SK-N-MC (cell line): ENCODE data around the gene ITGA7.

Experiments
- DNase-seq: peaks from one replicate; pipeline ENCODE4 v3.0.0-alpha.2; 2011; ENCODE audit warnings: low read depth, low spot score
- H3K27ac ChIP-seq: fragments of 200-600 bp; sonication (generic); 2 replicates; pipeline ENCODE4 v1.5.1; 2016; ENCODE audit warnings: mixed run types
- H3K36me3 ChIP-seq: fragments of 200-600 bp; sonication (generic); 2 replicates; pipeline ENCODE4 v1.6.1; 2017; ENCODE audit warnings: antibody characterized with exemption, low read length, mixed read lengths; ENCODE audit not compliant: insufficient read depth
- H3K4me3 ChIP-seq: fragments of 200-600 bp; sonication (generic); 2 replicates; pipeline ENCODE4 v1.5.1; 2016
- H3K9ac ChIP-seq: fragments of 200-600 bp; sonication (generic); 2 replicates; pipeline ENCODE4 v1.8.0; 2017; ENCODE audit warnings: mixed run types, mixed read lengths; ENCODE audit not compliant: insufficient read length
- H3K9me3 ChIP-seq: fragments of 200-600 bp; sonication (generic); 2 replicates; pipeline ENCODE4 v1.6.1; 2017; ENCODE audit warnings: low read depth, mild to moderate bottlenecking, antibody characterized with exemption, low read length, moderate library complexity, mixed read lengths
- EZH2 ChIP-seq: fragments of 200-600 bp; sonication (generic); IDR thresholded peaks from one replicate; pipeline ENCODE4 v1.6.1; 2017; ENCODE audit warnings: antibody characterized with exemption
- FOXP2 ChIP-seq: optimal IDR thresholded peaks from 2 replicates; pipeline ENCODE3; 2011; ENCODE audit warnings: mild to moderate bottlenecking, moderate library complexity; ENCODE audit not compliant: insufficient read depth; ENCODE audit errors: extremely low read length, control extremely low read depth
- POLR2AphosphoS5 ChIP-seq: IDR thresholded peaks from 2 replicates; pipeline ENCODE4 v1.6.1; 2012; ENCODE audit warnings: mild to moderate bottlenecking, low read depth, low read length, borderline replicate concordance

The ITGA7 gene

GRCh38 chr12:55694651-55695050 is 13.1 kb downstream of the ITGA7 start:
- no peak for DNase-seq
- Histone ChIP-seq H3K4me3 (no peak overlapping the region), H3K27ac (no peak overlapping the region), H3K9ac (no peak overlapping the region), H3K9me3 (no peaks in the 10 kb centered on the region), H3K36me3 (no peaks in the 10 kb centered on the region)
- TF ChIP-seq EZH2 = no peak

- Histone ChIP-seq H3K9ac (no peak overlapping the region), H3K36me3 (no peaks in the 10 kb centered on the region), H3K27ac (no peak overlapping the region), H3K4me3 (no peak overlapping the region), H3K9me3 (no peaks in the 10 kb centered on the region)
- TF ChIP-seq FOXP2 (no peak), POLR2AphosphoS5 (no peak), EZH2 (no peak)
- no peak for DNase-seq
Measured at GRCh38 chr12:55694188-55694515, 13.6 kb downstream of the ITGA7 start.

- H3K9me3 ChIP-seq = no peaks in the 10 kb centered on the region
- TF ChIP-seq FOXP2 (no peak), EZH2 (no peak), POLR2AphosphoS5 (no peak)
- no peak for DNase-seq
- no peak overlapping the region for H3K4me3 ChIP-seq
- no peaks in the 10 kb centered on the region for H3K36me3 ChIP-seq
- no peak overlapping the region for H3K9ac ChIP-seq
- H3K27ac ChIP-seq = no peak overlapping the region
Measured at GRCh38 chr12:55693323-55694187, 14.1 kb downstream of the ITGA7 start.

GRCh38 chr12:55692631-55693322 is 14.9 kb downstream of the ITGA7 start:
- no peak overlapping the region for H3K4me3 ChIP-seq
- no peaks in the 10 kb centered on the region for H3K9me3 ChIP-seq
- no peaks in the 10 kb centered on the region for H3K36me3 ChIP-seq
- TF ChIP-seq EZH2 (no peak), FOXP2 (no peak), POLR2AphosphoS5 (no peak)
- no peak for DNase-seq
- no peak overlapping the region for H3K27ac ChIP-seq
- no peak overlapping the region for H3K9ac ChIP-seq

GRCh38 chr12:55688716-55689655 is 18.7 kb downstream of the ITGA7 start:
- no peak for DNase-seq
- H3K4me3 ChIP-seq = no peak overlapping the region
- no peak overlapping the region for H3K27ac ChIP-seq
- H3K9ac ChIP-seq = no peak overlapping the region
- no peaks in the 10 kb centered on the region for H3K36me3 ChIP-seq
- TF ChIP-seq POLR2AphosphoS5 = no peak
- H3K9me3 ChIP-seq = no peaks in the 10 kb centered on the region

GRCh38 chr12:55687746-55688145 is 20.0 kb downstream of the ITGA7 start:
- Histone ChIP-seq H3K9ac (no peak overlapping the region), H3K4me3 (no peak overlapping the region), H3K27ac (no peak overlapping the region), H3K9me3 (no peaks in the 10 kb centered on the region), H3K36me3 (no peaks in the 10 kb centered on the region)
- no peak for TF ChIP-seq FOXP2
- no peak for TF ChIP-seq POLR2AphosphoS5
- TF ChIP-seq EZH2 = no peak
- no peak for DNase-seq

- Histone ChIP-seq H3K4me3 (no peak overlapping the region), H3K9ac (no peak overlapping the region), H3K9me3 (no peaks in the 10 kb centered on the region), H3K36me3 (no peaks in the 10 kb centered on the region), H3K27ac (no peak overlapping the region)
- TF ChIP-seq FOXP2 (no peak), EZH2 (no peak), POLR2AphosphoS5 (no peak)
- no peak for DNase-seq
Measured at GRCh38 chr12:55686366-55687010, 21.2 kb downstream of the ITGA7 start.

- no peak for TF ChIP-seq POLR2AphosphoS5
- Histone ChIP-seq H3K9me3 (no peaks in the 10 kb centered on the region), H3K27ac (no peak overlapping the region)
Measured at GRCh38 chr12:55685671-55686070, 22.0 kb downstream of the ITGA7 start.

More at GRCh38 chr12:55685671-55686070, 22.0 kb downstream of the ITGA7 start:
- no peak for DNase-seq
- no peak overlapping the region for H3K4me3 ChIP-seq
- H3K9ac ChIP-seq = no peak overlapping the region
- H3K36me3 ChIP-seq = no peaks in the 10 kb centered on the region
